Keratinocyte (primary cell): ENCODE results near the gene ADAM30.

Experiments
- EZH2 ChIP-seq: IDR thresholded peaks from one replicate; pipeline ENCODE4 v1.6.1; 2012; ENCODE audit warnings: inconsistent platforms, mild to moderate bottlenecking, low read length, moderate library complexity
- TF ChIP-seq, protein P1 (sequence below), 3 experiments: IDR thresholded peaks in 1 of 3; conservative IDR thresholded peaks in 1 of 3; optimal IDR thresholded peaks in 1 of 3; 2 replicates in 2 of 3; 3 replicates in 1 of 3; pipeline versions ENCODE3 to v1.5.1; 2011; ENCODE audit warnings: low read length in 3 of 3, mild to moderate bottlenecking in 3 of 3, moderate library complexity in 2 of 3, control low read depth in 1 of 3, inconsistent platforms in 1 of 3; ENCODE audit not compliant: insufficient read depth in 2 of 3; ENCODE audit errors: extremely low read depth in 1 of 3

- no peak for TF ChIP-seq EZH2
- TF ChIP-seq, protein P1, sequence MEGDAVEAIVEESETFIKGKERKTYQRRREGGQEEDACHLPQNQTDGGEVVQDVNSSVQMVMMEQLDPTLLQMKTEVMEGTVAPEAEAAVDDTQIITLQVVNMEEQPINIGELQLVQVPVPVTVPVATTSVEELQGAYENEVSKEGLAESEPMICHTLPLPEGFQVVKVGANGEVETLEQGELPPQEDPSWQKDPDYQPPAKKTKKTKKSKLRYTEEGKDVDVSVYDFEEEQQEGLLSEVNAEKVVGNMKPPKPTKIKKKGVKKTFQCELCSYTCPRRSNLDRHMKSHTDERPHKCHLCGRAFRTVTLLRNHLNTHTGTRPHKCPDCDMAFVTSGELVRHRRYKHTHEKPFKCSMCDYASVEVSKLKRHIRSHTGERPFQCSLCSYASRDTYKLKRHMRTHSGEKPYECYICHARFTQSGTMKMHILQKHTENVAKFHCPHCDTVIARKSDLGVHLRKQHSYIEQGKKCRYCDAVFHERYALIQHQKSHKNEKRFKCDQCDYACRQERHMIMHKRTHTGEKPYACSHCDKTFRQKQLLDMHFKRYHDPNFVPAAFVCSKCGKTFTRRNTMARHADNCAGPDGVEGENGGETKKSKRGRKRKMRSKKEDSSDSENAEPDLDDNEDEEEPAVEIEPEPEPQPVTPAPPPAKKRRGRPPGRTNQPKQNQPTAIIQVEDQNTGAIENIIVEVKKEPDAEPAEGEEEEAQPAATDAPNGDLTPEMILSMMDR (optimal IDR thresholded peaks at IDR 0.05 in 1 of 3, IDR thresholded peaks at IDR 0.05 in 1 of 3, conservative IDR thresholded peaks at IDR 0.05 in 1 of 3; ENCODE audit: extremely low read depth in 1 of 3, insufficient read depth in 2 of 3, low read length in 3 of 3): no peak
These were observed 2.8 kb upstream of the ADAM30 start for GRCh38 chr1:119898981-119899720.
